Measurements from ENCODE around the gene SUMO4.

DNA sequence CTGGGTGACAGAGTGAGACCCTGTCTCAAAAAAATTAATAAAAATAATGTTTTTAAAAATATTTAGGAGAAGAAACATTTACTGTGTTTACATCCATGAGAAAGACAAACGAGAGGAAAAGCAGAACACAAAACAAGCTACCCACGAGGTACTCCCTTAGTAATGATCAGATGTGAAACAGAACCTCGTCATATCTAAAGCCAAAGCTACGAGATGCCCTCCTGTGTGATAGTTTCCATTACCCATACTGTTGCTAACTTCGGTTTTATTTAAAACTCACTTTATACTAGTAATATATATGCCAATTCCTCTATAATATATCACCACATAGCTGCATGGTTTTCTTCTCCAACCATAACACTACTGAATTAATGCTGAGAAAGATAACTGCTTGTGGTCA is 21.1 kb downstream of the SUMO4 start:
- TF ChIP-seq, protein P1, sequence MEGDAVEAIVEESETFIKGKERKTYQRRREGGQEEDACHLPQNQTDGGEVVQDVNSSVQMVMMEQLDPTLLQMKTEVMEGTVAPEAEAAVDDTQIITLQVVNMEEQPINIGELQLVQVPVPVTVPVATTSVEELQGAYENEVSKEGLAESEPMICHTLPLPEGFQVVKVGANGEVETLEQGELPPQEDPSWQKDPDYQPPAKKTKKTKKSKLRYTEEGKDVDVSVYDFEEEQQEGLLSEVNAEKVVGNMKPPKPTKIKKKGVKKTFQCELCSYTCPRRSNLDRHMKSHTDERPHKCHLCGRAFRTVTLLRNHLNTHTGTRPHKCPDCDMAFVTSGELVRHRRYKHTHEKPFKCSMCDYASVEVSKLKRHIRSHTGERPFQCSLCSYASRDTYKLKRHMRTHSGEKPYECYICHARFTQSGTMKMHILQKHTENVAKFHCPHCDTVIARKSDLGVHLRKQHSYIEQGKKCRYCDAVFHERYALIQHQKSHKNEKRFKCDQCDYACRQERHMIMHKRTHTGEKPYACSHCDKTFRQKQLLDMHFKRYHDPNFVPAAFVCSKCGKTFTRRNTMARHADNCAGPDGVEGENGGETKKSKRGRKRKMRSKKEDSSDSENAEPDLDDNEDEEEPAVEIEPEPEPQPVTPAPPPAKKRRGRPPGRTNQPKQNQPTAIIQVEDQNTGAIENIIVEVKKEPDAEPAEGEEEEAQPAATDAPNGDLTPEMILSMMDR (IDR thresholded peaks at IDR 0.05; ENCODE audit: low read depth, low read length): no peak
- TF ChIP-seq POLR2A (IDR thresholded peaks at IDR 0.05; ENCODE audit: extremely low read depth, insufficient read length): no peak
- no peak for TF ChIP-seq MYC (IDR thresholded peaks at IDR 0.05; ENCODE audit: low read depth, low read length)

Data from NB4 (cell line).